GM12801 (cell line): ENCODE measurements around the gene TMC2.

Source experiments
- TF ChIP-seq, protein P1 (sequence below): IDR thresholded peaks from one replicate; pipeline ENCODE4 v1.5.1; 2011; ENCODE audit warnings: control low read depth; ENCODE audit not compliant: insufficient read length; ENCODE audit errors: extremely low read depth

Gene TMC2

DNA sequence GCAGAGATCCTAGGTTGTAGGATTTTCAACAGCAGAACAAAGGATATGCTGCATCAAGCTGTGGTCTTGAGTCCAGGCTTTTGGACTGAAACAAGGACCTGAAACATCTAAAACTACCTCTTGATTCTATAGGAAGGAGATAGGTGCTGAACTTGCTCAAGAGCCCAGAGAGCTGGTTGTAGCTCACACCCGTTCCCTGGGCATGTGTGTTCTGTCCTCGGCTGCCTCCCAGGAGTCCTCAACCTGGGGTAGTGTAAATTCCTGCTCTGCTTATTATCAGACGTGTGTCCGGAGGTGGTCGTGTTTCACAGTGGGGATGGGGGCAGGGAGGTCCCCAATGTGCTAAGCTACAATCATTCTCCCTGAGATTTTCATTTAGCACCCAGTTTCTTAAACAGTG lies 120.9 kb downstream of the TMC2 start:
- TF ChIP-seq, protein P1, sequence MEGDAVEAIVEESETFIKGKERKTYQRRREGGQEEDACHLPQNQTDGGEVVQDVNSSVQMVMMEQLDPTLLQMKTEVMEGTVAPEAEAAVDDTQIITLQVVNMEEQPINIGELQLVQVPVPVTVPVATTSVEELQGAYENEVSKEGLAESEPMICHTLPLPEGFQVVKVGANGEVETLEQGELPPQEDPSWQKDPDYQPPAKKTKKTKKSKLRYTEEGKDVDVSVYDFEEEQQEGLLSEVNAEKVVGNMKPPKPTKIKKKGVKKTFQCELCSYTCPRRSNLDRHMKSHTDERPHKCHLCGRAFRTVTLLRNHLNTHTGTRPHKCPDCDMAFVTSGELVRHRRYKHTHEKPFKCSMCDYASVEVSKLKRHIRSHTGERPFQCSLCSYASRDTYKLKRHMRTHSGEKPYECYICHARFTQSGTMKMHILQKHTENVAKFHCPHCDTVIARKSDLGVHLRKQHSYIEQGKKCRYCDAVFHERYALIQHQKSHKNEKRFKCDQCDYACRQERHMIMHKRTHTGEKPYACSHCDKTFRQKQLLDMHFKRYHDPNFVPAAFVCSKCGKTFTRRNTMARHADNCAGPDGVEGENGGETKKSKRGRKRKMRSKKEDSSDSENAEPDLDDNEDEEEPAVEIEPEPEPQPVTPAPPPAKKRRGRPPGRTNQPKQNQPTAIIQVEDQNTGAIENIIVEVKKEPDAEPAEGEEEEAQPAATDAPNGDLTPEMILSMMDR, result no peak

GRCh38 chr20:2657674-2658073 lies 121.3 kb downstream of the TMC2 start:
- TF ChIP-seq, protein P1, result no peak

DNA sequence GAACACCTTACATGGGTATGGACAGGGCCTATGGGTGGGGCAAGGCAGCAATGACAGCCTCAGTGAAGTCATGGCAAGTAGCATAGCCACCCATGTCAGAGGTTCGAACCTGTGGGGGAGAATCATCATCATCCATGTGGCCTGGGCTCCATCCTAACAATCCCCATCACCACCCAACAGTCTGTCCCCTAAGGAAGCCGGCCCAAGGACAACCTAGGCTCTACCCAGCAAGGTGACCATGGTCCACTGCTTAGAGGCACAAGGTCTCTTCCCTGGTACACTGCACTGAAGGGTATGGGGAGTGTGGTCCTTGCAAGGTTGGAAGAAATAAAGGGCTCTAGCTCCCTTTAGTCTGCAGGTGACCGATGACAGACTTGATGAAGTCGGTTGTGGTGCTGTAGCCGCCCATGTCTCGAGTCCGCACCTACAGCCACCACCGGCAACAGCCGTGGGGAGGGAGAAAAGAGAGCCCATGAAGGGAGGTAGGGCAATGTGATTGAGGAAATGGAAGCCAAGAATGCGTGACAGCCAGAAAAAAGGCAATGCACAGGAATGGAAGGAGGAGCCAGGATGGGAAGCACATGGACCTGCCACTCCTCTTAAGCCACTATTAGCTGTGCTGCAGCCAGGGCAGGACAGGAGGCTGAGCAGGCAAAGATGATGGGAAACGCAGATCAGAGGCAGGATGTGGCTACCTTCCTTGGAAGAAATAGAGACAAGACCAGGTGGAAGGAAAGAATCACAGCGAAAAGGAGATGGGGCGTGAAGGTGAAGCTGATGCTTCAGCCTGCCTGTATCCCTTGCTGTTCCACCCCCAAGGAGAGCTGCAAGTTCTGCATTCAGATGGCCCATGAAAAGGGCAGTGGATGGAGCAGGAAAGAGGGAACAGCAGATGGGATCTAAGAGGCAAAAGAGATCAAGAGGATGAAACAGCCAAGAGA lies 122.3 kb downstream of the TMC2 start:
- TF ChIP-seq, protein P1, result no peak

- TF ChIP-seq, protein P1, result no peak
Observed at GRCh38 chr20:2659547-2659946, 123.2 kb downstream of the TMC2 start.

GRCh38 chr20:2663364-2663886 lies 127.1 kb downstream of the TMC2 start:
- TF ChIP-seq, protein P1, result no peak

DNA sequence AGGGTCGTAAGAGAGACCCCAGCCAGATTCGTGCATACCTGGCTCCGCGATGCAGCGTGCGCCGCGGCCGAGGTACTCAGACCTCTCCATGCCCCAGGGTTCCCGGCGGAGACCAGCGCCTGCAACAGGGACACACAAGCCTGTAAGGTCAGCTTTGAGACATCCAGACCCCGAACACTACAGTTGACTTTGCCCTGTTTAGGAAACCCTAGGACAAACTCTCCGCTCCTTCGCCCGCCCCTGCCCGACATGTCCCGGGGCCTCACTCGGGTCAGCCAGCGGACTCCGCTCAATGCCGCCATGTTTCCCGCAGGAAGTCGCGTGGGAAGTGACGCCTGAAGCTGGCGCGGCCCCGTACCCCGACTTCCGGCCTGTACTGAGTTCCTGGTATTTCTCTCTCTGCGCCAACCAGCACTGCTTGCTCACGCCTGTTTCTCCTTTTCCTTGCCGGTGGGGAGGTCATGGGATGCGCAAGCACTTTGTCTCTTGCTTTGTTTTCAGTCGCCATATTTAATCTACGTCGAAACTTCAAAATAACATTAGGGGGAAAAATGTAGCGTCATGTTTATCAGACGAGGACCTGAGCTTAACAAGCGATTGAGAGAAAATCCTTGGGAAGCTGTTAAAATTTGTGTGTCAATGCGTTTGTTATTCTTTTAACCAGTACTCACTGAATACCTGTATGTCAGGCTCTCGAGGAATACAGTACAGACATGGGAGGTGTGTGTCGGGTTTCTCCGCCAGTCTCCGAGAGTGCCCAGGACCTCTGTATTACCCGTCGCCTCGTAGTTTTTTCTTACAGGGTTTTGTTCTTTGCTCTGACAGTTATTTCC lies 127.7 kb downstream of the TMC2 start, which contains the start of gene IDH3B:
TSS of gene IDH3B (minus strand) at position 330 of the 833 bp plus-strand sequence. CDS start at position 302, 28 bp downstream.
- TF ChIP-seq, protein P1, result no peak

GRCh38 chr20:2671977-2672376 lies 135.6 kb downstream of the TMC2 start:
- TF ChIP-seq, protein P1, result no peak
